ENCODE results near the gene EFNA1. TPM values are rescaled to one million over a fixed set of nuclear protein-coding genes. Genes with fewer than 3 reads are reported as not detected.

The EFNA1 gene
- total and polyA plus RNA-seq, 2 of the 13 experiments (the other 11 are each of a cell fraction or from before 2014, with no cell fraction given): 81.8 to 874 TPM

DNA sequence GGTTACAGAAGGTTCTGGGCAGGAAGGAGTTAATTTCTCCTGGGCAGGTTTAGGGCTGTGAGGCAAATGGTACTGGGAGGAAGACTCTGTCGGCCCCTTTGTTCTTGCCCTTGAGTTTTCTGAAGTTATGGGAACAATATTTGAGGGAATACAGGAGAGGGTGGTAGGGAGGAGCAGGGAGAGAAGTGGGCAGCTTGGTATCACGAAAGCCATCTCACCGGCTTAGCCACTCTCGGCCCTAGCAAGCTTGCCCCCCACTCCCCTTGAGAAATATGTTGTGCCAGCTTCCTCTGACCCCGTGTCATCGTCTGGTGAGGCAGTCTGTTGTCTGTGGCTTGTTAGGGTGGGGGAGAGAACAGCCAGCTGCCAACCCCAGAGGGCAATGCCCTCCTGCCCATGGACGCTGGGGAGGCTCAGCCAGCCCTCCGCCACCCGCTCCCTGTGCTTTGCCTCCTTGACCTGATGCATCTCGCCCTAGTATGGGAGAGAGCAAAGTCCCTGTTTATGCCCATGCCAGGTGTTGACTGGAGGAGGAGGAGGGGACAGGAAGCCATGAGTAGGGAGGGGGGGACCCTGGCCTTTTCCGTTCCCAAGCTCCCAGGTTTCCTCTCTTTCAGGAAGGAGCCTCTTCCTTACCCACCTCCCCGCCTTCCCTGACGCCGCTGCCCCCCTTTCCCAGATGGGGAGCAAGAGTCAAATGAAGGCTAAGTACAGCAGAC, 1.2 kb downstream of the EFNA1 start (continued):
- peak; percentile 88 for TF ChIP-seq RXRA (CRISPR knock-in tag; IDR thresholded peaks at IDR 0.05)
- no peak for TF ChIP-seq MXD4 (CRISPR knock-in tag; IDR thresholded peaks at IDR 0.05)
- no peak; the same call in 1 of the 2 replicates for TF ChIP-seq DR1 (CRISPR knock-in tag; IDR thresholded peaks at IDR 0.05)
- peak; percentile 54; the same call in 1 of the 2 replicates for TF ChIP-seq MAZ (IDR thresholded peaks at IDR 0.05; ENCODE audit: borderline replicate concordance, low read depth, low read length)
- TF ChIP-seq MAZ (CRISPR knock-in tag; IDR thresholded peaks at IDR 0.05; ENCODE audit: low read depth): peak; percentile 85
- TF ChIP-seq, protein P1, sequence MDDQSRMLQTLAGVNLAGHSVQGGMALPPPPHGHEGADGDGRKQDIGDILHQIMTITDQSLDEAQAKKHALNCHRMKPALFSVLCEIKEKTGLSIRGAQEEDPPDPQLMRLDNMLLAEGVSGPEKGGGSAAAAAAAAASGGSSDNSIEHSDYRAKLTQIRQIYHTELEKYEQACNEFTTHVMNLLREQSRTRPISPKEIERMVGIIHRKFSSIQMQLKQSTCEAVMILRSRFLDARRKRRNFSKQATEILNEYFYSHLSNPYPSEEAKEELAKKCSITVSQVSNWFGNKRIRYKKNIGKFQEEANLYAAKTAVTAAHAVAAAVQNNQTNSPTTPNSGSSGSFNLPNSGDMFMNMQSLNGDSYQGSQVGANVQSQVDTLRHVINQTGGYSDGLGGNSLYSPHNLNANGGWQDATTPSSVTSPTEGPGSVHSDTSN (CRISPR knock-in tag; IDR thresholded peaks at IDR 0.05; ENCODE audit: borderline replicate concordance): no peak
- no peak for TF ChIP-seq ZNF10 (CRISPR knock-in tag; IDR thresholded peaks at IDR 0.05; ENCODE audit: borderline replicate concordance, low read depth)
- TF ChIP-seq ZNF781 (CRISPR knock-in tag; IDR thresholded peaks at IDR 0.05; ENCODE audit: borderline replicate concordance, not compliant biosample characterization): peak; percentile 89
- no peak for TF ChIP-seq BHLHE40 (IDR thresholded peaks at IDR 0.05; ENCODE audit: low read length)
- TF ChIP-seq RNF2 (conservative IDR thresholded peaks at IDR 0.05; ENCODE audit: low read depth): no peak
- TF ChIP-seq NR1H2 (CRISPR knock-in tag; IDR thresholded peaks at IDR 0.05; ENCODE audit: borderline replicate concordance, low read depth): no peak
- no peak for TF ChIP-seq MED13 (CRISPR knock-in tag; IDR thresholded peaks at IDR 0.05)
- TF ChIP-seq GATAD1 (CRISPR knock-in tag; IDR thresholded peaks at IDR 0.05): peak; percentile 73
- TF ChIP-seq SKI (IDR thresholded peaks at IDR 0.05; ENCODE audit: partially characterized antibody): peak; percentile 45
- TF ChIP-seq SYNCRIP (IDR thresholded peaks at IDR 0.05; ENCODE audit: insufficient read depth, low read depth, low read length): no peak
- TF ChIP-seq, protein P2, sequence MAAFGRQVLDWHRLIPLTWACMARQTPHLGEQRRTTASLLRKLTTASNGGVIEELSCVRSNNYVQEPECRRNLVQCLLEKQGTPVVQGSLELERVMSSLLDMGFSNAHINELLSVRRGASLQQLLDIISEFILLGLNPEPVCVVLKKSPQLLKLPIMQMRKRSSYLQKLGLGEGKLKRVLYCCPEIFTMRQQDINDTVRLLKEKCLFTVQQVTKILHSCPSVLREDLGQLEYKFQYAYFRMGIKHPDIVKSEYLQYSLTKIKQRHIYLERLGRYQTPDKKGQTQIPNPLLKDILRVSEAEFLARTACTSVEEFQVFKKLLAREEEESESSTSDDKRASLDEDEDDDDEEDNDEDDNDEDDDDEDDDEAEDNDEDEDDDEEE (CRISPR knock-in tag; IDR thresholded peaks at IDR 0.05): 0 out of 2 replicates have a peak, but pooled peaks have one; percentile 51
- TF ChIP-seq ZNF451 (CRISPR knock-in tag; IDR thresholded peaks at IDR 0.05): peak; percentile 48; the same call in 1 of the 2 replicates
- no peak for TF ChIP-seq SNAPC2 (CRISPR knock-in tag; IDR thresholded peaks at IDR 0.05)
- TF ChIP-seq, protein P3, sequence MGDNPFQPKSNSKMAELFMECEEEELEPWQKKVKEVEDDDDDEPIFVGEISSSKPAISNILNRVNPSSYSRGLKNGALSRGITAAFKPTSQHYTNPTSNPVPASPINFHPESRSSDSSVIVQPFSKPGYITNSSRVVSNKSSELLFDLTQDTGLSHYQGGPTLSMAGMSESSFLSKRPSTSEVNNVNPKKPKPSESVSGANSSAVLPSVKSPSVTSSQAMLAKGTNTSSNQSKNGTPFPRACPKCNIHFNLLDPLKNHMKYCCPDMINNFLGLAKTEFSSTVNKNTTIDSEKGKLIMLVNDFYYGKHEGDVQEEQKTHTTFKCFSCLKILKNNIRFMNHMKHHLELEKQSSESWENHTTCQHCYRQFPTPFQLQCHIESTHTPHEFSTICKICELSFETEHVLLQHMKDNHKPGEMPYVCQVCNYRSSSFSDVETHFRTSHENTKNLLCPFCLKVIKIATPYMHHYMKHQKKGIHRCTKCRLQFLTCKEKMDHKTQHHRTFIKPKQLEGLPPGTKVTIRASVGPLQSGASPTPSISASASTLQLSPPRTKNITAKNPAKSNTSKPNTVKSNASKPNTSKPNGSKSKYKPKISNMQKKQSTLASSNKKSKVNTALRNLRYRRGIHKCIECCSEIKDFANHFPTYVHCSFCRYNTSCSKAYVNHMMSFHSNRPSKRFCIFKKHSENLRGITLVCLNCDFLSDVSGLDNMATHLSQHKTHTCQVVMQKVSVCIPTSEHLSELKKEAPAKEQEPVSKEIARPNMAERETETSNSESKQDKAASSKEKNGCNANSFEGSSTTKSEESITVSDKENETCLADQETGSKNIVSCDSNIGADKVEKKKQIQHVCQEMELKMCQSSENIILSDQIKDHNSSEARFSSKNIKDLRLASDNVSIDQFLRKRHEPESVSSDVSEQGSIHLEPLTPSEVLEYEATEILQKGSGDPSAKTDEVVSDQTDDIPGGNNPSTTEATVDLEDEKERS (CRISPR knock-in tag; IDR thresholded peaks at IDR 0.05): peak; percentile 75; the same call in 1 of the 2 replicates
- peak; percentile 97 for TF ChIP-seq PAF1 (CRISPR knock-in tag; IDR thresholded peaks at IDR 0.05)
- no peak; the same call in 1 of the 2 replicates for TF ChIP-seq ZNF317 (CRISPR knock-in tag; IDR thresholded peaks at IDR 0.05)
- no peak for TF ChIP-seq SP1 (IDR thresholded peaks at IDR 0.05)
- no peak for TF ChIP-seq SP1 (CRISPR knock-in tag; IDR thresholded peaks at IDR 0.05)
- no peak for TF ChIP-seq ZFY (CRISPR knock-in tag; IDR thresholded peaks at IDR 0.05)
- TF ChIP-seq ZBTB7B (CRISPR knock-in tag; IDR thresholded peaks at IDR 0.05): no peak
- no peak for TF ChIP-seq ZNF224 (CRISPR knock-in tag; IDR thresholded peaks at IDR 0.05)

Measured in HepG2 (cell line).